H9 (cell line): ENCODE data around the gene IL12A. TPM values are rescaled to one million over a fixed set of nuclear protein-coding genes. Genes with fewer than 3 reads are reported as not detected.

Source experiments
- DNase-seq: peaks from one replicate; pipeline ENCODE4 v3.0.0-alpha.2; 2017
- H2AFZ ChIP-seq: one replicate; pipeline ENCODE4 v1.6.1; 2013; ENCODE audit warnings: mild to moderate bottlenecking, low read length, control low read depth, moderate library complexity
- H2AK5ac ChIP-seq: 2 replicates; pipeline ENCODE4 v1.6.1; 2013; ENCODE audit warnings: low read length, control low read depth, mixed read lengths; ENCODE audit not compliant: insufficient read length
- H2BK120ac ChIP-seq: one replicate; pipeline ENCODE4 v1.6.1; 2013; ENCODE audit warnings: low read depth, mild to moderate bottlenecking, low read length, control low read depth, inconsistent platforms; ENCODE audit not compliant: poor library complexity, severe bottlenecking
- H2BK12ac ChIP-seq: 2 replicates; pipeline ENCODE4 v1.6.1; 2013; ENCODE audit warnings: low read length, control low read depth, mixed read lengths, low read depth; ENCODE audit not compliant: insufficient read length
- H2BK15ac ChIP-seq: 2 replicates; pipeline ENCODE4 v1.6.1; 2013; ENCODE audit warnings: low read depth, low read length, control low read depth
- H2BK20ac ChIP-seq: one replicate; pipeline ENCODE4 v1.6.1; 2013; ENCODE audit warnings: low read depth, mild to moderate bottlenecking, low read length, control low read depth, inconsistent platforms; ENCODE audit not compliant: poor library complexity, severe bottlenecking
- H2BK5ac ChIP-seq: 2 replicates; pipeline ENCODE4 v1.6.1; 2013; ENCODE audit warnings: low read length, control low read depth, mixed read lengths; ENCODE audit not compliant: insufficient read length
- H3K14ac ChIP-seq: 2 replicates; pipeline ENCODE4 v1.6.1; 2013; ENCODE audit warnings: low read length, control low read depth; ENCODE audit not compliant: insufficient read depth
- H3K18ac ChIP-seq: 2 replicates; pipeline ENCODE4 v1.6.1; 2013; ENCODE audit warnings: low read depth, mild to moderate bottlenecking, mixed read lengths, low read length, control low read depth; ENCODE audit not compliant: insufficient read length
- H3K23ac ChIP-seq: 2 replicates; pipeline ENCODE4 v1.6.1; 2013; ENCODE audit warnings: low read length, control low read depth, mixed read lengths, low read depth; ENCODE audit not compliant: insufficient read length
- H3K23me2 ChIP-seq: 2 replicates; pipeline ENCODE4 v1.6.1; 2013; ENCODE audit warnings: low read depth, mild to moderate bottlenecking, mixed read lengths, low read length, control low read depth; ENCODE audit not compliant: insufficient read length, poor library complexity, severe bottlenecking
- H3K27ac ChIP-seq: 2 replicates; pipeline ENCODE4 v1.5.1; 2013; ENCODE audit warnings: low read length, control low read depth, mixed read lengths, low read depth; ENCODE audit not compliant: insufficient read length
- H3K27me3 ChIP-seq: 2 replicates; pipeline ENCODE4 v1.6.1; 2013; ENCODE audit warnings: low read length, control low read depth, inconsistent platforms; ENCODE audit not compliant: insufficient read depth
- H3K4ac ChIP-seq: 2 replicates; pipeline ENCODE4 v1.6.1; 2013; ENCODE audit warnings: low read depth, mild to moderate bottlenecking, control low read depth, inconsistent platforms, low read length, moderate library complexity
- H3K4me1 ChIP-seq: 2 replicates; pipeline ENCODE4 v1.6.1; 2013; ENCODE audit warnings: low read length, control low read depth, inconsistent platforms; ENCODE audit not compliant: insufficient read depth
- H3K4me2 ChIP-seq: 2 replicates; pipeline ENCODE4 v1.6.1; 2013; ENCODE audit warnings: low read length, control low read depth, mixed read lengths; ENCODE audit not compliant: insufficient read length, insufficient read depth
- H3K56ac ChIP-seq: 2 replicates; pipeline ENCODE4 v1.6.1; 2013; ENCODE audit warnings: low read depth, mild to moderate bottlenecking, mixed read lengths, low read length, control low read depth; ENCODE audit not compliant: insufficient read length
- H3K79me1 ChIP-seq: 2 replicates; pipeline ENCODE4 v1.6.1; 2013; ENCODE audit warnings: low read depth, mild to moderate bottlenecking, moderate library complexity, low read length, control low read depth, inconsistent platforms; ENCODE audit not compliant: insufficient read depth, poor library complexity, severe bottlenecking
- H3K79me2 ChIP-seq: 2 replicates; pipeline ENCODE4 v1.6.1; 2013; ENCODE audit warnings: low read length, control low read depth, inconsistent platforms; ENCODE audit not compliant: insufficient read depth
- H3K9ac ChIP-seq: 2 replicates; pipeline ENCODE4 v1.6.1; 2013; ENCODE audit warnings: low read length, control low read depth, mixed read lengths; ENCODE audit not compliant: insufficient read length; ENCODE audit errors: extremely low read depth
- H3K9me3 ChIP-seq: one replicate; pipeline ENCODE4 v1.6.1; 2013; ENCODE audit warnings: low read depth, low read length, inconsistent platforms; ENCODE audit not compliant: control insufficient read depth
- H3T11ph ChIP-seq: one replicate; pipeline ENCODE4 v1.6.1; 2013; ENCODE audit warnings: mild to moderate bottlenecking, low read length, control low read depth, inconsistent platforms
- H4K20me1 ChIP-seq: one replicate; pipeline ENCODE4 v1.6.1; 2013; ENCODE audit not compliant: control insufficient read depth, insufficient read length, insufficient read depth
- H4K5ac ChIP-seq: 2 replicates; pipeline ENCODE4 v1.6.1; 2013; ENCODE audit warnings: low read depth, mild to moderate bottlenecking, mixed read lengths, low read length, control low read depth; ENCODE audit not compliant: insufficient read length
- H4K8ac ChIP-seq: replicated peaks from 2 replicates; pipeline ENCODE4 v1.6.1; 2013; ENCODE audit warnings: low read length, control low read depth, mixed read lengths, low read depth; ENCODE audit not compliant: insufficient read length
- H4K91ac ChIP-seq: 2 replicates; pipeline ENCODE4 v1.6.1; 2013; ENCODE audit warnings: low read depth, mild to moderate bottlenecking, moderate library complexity, mixed read lengths, low read length, control low read depth; ENCODE audit not compliant: insufficient read length
- H3K27ac Mint-ChIP-seq, 3 experiments: 2 replicates in 2 of 3; 3 replicates in 1 of 3; pipeline ENCODE4 v1.8.0; 2020 to 2021; ENCODE audit warnings: mixed read lengths in 3 of 3, mild to moderate bottlenecking in 1 of 3, moderate library complexity in 1 of 3
- H3K27me3 Mint-ChIP-seq: 2 replicates; pipeline ENCODE4 v1.8.0; 2021; ENCODE audit warnings: low read depth, mild to moderate bottlenecking, moderate library complexity, mixed read lengths
- H3K36me3 Mint-ChIP-seq, 3 experiments: 2 replicates in 2 of 3; 3 replicates in 1 of 3; pipeline ENCODE4 v1.8.0; 2020 to 2021; ENCODE audit warnings: low read depth in 3 of 3, mixed read lengths in 3 of 3; ENCODE audit not compliant: insufficient read depth in 1 of 3
- H3K4me1 Mint-ChIP-seq, 2 experiments: 2 replicates each; pipeline ENCODE4 v1.8.0; 2020; ENCODE audit warnings: mixed read lengths in 2 of 2
- H3K4me3 Mint-ChIP-seq, 2 experiments: 2 replicates in 1 of 2; 3 replicates in 1 of 2; pipeline ENCODE4 v1.8.0; 2020 to 2021; ENCODE audit warnings: mild to moderate bottlenecking in 2 of 2, mixed read lengths in 2 of 2, moderate library complexity in 1 of 2
- H3K9me3 Mint-ChIP-seq, 2 experiments: 2 replicates in 1 of 2; 3 replicates in 1 of 2; pipeline ENCODE4 v1.8.0; 2020; ENCODE audit warnings: mild to moderate bottlenecking in 2 of 2, mixed read lengths in 2 of 2, moderate library complexity in 1 of 2
- CTCF ChIP-seq: fragments of 200-600 bp; sonication (generic); conservative IDR thresholded peaks from 3 replicates; pipeline ENCODE4 v1.8.0; 2021; ENCODE audit warnings: antibody characterized with exemption, mild to moderate bottlenecking
- WGBS: extraction: QIAGEN DNeasy Blood & Tissue Kit; methylation state at CpG from one replicate; pipeline ENCODE4 v1.1.7; 2013; ENCODE audit warnings: missing lambda C conversion rate, low lambda C conversion rate, mixed read lengths; ENCODE audit not compliant: insufficient read length; ENCODE audit errors: extremely low coverage; 5-methylcytosine and 5-hydroxymethylcytosine counted together
- total RNA-seq: library from RNA; stranded (reverse); gene quantifications from 2 replicates; pipeline ENCODE4 v1.2.1, GENCODE V29; 2021

IL12A gene
- total RNA-seq, 1 experiment from 2014 or later = 0.50 TPM

GRCh38 chr3:160008961-160009360 lies 20.3 kb downstream of the IL12A start:
- Histone ChIP-seq H3K27ac (no peak overlapping the region), H2BK20ac (no peak overlapping the region), H4K5ac (no peak overlapping the region), H3K14ac (no peak overlapping the region), H3K79me2 (no peaks in the 10 kb centered on the region), H3K56ac (no peak overlapping the region), H3K79me1 (no peaks in the 10 kb centered on the region), H3K9me3 (no peaks in the 10 kb centered on the region), H2BK15ac (no peak overlapping the region), H3K23me2 (no peaks in the 10 kb centered on the region), H2AK5ac (no peak overlapping the region), H2BK120ac (no peak overlapping the region), H3K4ac (no peak overlapping the region), H3K4me2 (no peak overlapping the region), H3K4me1 (no peaks in the 10 kb centered on the region), H3K23ac (no peak overlapping the region), H3T11ph (no peak overlapping the region), H3K9ac (no peak overlapping the region), H2BK5ac (no peak overlapping the region), H3K18ac (no peak overlapping the region), H4K91ac (no peak overlapping the region), H4K8ac (no peak overlapping the region), H2BK12ac (no peak overlapping the region), H4K20me1 (no peaks in the 10 kb centered on the region), H3K27me3 (no peaks in the 10 kb centered on the region), H2AFZ (no peak overlapping the region)
- Mint-ChIP-seq H3K4me1 (no peaks in the 10 kb centered on the region), H3K36me3 (no peaks in the 10 kb centered on the region), H3K9me3 (no peaks in the 10 kb centered on the region), H3K27me3 (no peaks in the 10 kb centered on the region; the same call in 1 of the 2 replicates), H3K4me3 (no peak overlapping the region), H3K27ac (no peak overlapping the region)
- WGBS = no CpG with 5 or more reads among the region's 4 CpGs
- TF ChIP-seq CTCF = no peak; the same call in 2 of the 3 replicates
- no peak for DNase-seq
